Activated naive CD4-positive, alpha-beta T cell treated with Interleukin-2 at 50 U/mL for 16 hours (primary cell): ENCODE data around the gene PLA2G2D.

Source experiments
- DNase-seq: peaks from one replicate; pipeline ENCODE4 v3.0.0-alpha.2; 2020

Gene PLA2G2D

DNA sequence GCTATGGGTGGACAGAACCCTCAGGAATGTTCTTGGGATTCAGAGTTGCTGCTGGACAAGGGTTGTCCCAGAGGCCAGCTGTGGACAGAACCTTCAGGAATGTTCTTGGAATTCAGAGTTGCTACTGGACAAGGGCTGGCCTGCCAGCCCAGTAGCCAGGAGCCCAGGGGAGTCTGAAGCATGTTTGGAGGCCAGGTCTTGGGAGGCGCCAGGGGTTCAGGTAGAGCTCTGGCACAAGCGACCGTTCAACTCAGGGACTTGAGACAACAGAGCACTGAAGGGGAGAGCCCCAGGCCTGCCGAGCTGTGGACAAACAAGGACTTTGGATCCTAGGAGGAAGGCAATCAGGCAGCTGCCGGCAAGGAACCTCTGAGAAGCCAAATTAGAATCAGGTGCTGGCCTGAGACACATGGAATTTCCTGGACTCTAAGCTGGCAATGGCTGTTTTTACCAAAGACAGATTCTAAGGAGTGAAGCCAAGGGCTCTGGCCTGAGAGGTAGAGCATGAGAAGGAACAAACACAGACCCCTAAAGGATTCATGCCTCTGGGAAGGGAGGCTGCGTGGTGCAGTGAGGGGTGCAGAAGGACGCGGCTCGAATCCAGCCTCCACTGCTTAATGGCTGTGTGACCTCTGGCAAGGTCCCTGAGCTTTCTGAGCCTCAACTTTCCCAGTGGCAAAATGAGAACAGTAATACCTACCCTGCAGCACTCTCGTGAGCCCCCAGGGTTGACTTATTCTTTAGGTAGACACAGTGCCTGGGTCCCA lies 36.0 kb downstream of the PLA2G2D start:
- DNase-seq = no peak

DNA sequence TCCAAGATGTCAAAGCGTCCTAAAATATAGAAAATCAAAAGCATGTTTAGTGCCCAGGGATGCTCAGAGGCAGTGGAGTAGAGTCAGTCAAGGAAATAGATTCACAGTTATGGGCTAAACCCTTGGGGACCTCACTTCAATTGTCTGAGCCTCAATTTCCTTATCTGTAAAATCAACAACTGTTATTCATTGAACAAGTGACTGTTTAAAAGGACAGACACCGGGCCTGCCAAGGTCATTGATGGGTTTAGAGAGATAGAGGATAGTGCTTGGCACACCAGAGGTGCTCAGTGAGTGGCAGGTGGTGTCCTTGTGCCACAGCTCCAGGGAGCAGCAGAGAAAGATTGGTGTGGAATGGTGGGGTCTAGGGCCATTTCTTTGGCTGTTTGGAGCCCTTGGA lies 36.6 kb downstream of the PLA2G2D start:
- no peak for DNase-seq

DNA sequence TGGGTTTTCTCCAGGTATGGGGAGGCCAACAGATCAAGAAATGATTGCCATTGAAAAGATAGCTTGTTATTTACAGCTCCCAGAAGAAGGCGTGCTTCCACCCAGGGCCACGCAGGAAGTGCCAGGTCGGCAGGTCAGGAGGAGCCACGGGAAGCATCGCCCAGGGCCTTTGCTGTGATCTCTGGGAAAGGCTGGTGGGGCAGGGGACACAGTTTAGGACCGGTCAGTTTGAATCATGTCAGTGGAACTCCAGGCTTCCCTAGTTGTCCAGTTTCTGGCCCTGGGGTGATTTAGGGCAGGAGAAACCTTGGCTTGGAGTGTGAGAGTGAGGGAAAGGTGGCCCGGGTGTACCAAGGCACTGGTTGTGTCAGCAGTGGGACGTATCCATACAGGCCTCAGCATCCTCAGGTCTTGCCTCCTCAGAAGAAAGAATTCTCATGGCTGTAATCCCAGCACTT lies 38.0 kb downstream of the PLA2G2D start:
- no peak for DNase-seq

DNA sequence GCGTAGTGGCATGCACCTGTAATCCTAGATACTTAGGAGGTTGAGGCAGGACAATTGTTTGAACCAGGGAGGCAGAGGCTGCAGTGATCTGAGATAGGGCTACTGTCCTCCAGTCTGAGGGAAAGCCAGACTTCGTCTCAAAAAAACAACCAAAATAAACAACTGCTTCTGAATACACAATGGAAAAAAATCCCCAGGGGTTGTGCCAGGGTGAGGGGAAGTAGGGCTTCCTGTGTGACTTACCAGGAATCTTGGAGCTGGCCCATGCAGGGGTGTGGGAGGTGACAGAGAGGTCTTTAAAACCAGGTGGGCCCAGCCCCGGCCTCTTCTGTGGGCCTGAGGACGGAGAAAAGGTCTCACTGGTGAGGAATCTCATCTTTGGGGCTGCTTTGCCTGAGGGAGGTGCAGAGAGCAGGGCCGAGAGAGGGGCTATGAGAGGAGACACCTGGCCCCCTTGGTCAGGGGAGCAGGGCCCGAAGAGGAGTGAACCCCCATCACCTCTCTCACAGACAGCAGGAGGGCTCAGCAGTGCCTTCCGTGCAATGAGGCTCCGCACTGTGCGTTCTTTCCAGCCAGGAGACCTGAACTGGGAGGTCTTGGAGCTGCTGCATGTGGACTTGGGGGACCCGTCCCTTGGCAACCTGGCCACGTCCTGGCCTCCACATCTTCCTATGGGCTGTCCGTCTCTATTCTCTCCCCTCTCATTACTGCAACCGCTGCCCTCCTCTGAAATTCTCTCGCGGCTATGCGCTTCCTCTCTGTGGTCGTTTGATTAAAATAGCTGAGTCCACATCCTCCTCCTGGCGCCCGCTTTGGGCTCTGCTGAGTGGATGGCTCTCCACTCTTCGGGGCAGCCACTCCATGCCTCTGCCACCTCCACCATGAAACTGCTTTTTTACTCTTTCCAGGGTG lies 38.6 kb downstream of the PLA2G2D start:
- DNase-seq = no peak

DNA sequence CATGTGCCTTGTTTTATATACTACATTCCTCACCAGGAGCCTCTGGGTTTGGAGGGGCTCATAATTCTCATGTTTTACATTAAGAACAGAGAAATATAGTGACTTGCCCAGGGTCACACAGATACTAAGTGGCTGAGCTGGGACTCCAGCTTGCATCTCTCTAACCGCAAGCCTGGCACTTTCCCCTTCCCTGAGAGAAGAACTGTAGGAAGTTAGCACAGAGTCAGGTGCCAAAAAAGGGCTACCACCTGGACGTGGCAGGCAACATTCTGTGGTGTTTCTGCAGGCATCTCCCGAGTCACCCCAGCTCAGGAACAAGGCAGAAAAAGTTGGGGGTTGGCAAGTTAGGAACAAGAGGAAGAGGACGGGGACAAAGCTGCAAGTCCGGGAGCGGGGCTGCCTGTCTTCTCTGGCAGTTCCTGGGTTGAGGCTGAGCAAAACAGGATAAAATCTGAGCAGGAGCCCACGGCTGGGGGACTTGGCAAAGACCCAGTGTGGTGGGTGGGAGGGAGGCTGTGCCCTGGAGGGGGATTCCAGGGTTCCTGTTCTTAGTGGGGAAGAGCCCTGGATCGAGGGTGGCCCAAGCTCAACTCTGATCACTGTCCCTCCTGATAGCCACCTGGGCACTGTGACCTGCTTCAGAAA lies 39.6 kb downstream of the PLA2G2D start:
- no peak for DNase-seq

DNA sequence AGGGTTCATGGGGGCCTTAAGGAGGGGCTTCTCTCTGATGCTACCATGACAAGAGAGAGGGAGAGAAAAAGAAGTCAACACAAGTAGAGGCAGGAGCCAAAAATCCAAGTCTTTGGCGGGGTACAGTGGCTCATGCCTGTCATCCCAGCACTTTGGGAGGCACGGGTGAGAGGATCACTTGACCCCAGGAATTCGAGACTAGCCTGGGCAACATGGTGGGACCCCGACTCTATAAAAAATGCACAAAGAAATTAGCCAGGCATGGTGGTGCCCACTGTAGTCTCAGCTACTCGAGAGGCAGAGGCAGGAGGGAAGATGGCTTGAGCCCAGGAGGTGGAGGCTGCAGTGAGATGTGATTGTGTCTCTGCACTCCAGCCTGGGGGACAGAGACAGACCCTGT lies 40.6 kb downstream of the PLA2G2D start:
- no peak for DNase-seq

DNA sequence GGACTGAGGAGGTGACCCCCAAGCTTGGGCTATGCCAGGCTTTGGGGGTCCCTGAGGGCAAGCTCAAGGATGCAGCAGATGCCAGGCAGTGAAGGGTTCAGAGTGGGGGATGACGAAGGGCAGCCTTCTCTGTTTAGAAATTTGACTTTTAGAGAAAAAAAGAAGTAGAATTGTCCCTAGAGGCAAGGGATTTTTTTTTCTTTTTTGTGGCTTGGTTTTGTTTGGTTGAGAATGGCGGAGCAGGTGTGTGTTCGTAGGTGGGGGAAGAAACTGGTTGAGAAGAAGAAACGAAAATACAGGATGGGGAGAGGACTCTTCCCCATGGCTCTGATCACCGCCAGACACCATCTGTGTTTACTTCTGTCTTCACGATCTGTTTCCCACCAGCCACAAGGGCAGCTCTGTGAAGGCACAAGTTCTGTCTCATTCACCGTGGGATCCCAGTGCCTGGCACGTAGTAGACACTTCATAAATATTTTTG lies 41.1 kb downstream of the PLA2G2D start:
- no peak for DNase-seq

DNA sequence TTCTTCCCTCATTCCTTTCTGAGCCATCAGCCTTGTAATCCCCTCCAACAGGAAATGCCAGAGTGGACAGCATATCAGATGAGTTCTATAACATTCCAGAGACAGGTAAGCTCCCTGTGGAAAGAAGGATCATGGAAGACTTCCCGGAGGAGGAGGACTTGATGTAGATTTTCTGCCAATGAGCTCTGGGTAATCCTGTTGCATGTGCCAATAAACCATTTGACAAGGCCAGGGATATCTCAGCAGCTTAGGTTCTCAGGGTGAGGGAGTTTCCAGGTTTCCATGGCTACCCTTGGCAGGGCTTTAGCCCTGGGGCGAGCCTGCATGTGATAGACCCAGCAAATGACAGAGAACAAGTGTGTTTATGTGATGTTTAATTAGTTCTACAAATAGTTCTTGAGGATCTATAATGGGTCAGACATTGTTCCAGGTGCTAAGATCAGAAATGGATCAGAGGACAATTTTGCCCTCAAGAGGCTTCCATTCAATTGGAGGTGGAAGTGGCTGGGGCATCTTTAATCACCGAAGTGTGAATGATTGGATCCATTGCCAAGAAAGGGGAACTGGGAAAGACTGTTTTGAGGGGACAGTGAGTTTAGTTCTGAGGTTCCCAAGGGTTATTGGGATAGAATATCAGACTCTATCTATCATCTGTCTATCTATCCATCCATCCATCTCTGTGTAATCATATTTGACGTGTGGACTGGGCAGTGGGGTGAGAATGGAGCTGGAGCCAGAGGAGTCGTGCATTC lies 42.5 kb downstream of the PLA2G2D start:
- DNase-seq = no peak

DNA sequence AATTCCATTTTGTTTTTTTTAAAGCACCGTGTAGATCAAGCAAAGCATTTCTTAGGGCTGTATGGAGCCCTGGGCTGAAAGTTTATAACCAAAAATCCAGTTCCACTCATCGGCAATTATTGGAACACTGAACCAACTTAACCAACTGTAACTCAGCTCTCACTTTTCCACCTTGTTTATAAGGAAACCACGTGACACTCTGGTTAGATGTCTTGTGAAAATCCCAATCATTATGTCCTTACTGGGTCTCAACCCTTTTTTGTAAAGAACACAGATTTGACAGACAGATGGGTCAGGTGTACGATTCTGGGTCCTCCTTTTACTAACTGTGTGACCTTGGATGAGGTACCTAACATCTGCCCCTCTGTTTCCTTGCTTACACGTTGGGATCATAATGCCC lies 43.1 kb downstream of the PLA2G2D start:
- DNase-seq = no peak

DNA sequence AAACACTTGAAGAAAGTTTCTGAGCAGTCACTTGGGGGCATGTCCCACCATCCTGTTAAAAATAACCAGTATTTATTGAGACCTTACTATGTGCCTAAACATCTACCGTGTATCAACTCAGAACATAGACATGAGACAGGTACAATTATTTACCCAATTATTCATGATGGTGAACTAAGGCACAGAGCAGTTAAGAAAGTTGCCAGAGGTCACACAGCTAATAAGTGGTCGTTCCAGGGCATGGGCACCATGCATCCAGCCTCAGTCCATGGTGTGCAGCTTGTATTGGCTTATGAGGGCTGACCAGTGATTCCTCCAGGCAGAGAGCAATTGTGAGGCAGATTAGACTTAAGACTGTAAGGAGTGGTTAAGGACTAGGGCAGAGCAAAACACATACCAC lies 44.0 kb downstream of the PLA2G2D start:
- no peak for DNase-seq

DNA sequence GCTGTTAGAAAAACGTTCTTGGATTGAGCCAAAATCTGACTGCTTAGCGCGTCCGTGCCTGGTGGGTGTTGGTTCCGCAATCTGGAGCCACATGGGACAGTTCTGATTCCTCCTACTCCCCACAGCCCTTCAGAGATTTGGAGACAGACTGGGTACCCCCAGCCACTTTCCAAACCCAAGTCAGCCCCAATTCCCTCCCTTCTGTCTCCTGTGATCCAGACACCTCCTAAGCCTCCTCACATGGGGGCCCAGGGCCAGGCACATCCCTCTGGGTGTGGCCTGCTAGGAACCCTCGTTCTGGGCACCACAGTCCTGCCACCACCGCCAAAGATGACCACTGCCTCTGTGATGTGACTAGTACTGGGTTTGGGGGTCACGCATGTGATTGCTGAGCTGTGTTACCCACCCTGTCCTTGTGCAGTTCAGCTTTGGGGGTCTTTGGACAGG lies 44.6 kb downstream of the PLA2G2D start:
- DNase-seq = no peak

DNA sequence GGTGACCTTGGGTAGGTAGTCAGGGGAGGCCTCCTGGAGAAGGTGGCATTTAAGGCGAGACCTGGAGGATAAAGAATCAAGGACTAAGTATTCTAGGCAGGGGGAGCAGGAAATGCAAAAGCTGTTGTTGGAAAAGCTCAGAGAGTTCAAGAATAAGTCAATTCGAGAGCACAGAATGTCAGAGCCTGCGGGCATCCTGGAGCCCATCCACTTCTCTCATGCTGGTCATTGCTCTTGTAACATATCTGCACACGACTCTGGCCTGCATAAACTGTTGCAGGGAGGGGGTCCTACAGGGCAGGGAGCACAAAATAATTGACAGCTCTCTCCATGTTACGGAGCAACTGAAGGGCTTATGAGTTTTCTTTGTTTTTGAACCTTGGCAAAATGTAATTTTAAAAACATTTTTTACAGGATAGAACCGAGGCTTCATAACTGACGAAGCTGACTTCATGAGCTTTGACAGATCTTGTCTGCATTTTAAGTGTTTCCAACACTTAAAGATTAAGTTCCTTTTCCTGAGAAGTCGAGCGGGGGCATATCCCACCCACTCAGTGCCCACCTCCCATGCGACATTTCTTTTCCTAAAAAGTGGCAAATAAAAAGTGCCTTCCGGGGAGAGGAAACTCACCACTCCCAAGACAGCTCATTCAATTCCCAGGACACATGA lies 45.1 kb downstream of the PLA2G2D start:
- DNase-seq = no peak

DNA sequence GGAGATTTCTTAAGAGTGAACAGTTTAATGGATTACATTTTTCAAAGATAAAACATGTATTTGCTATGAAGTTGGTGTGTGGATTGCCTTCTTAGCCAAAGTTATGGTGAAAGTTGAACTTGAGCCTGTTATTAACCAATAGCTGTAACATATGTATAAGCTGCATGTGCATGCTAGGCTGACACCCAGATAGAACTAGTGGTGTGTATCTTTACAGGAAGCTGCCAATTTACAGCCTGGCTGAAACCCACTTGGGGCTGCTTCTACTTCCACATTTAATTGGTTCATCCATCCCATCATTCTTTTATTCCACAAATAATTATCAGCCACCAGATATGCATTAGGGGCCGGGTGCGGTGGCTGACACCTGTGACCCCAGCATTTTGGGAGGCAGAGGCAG lies 46.1 kb downstream of the PLA2G2D start:
- DNase-seq = no peak

DNA sequence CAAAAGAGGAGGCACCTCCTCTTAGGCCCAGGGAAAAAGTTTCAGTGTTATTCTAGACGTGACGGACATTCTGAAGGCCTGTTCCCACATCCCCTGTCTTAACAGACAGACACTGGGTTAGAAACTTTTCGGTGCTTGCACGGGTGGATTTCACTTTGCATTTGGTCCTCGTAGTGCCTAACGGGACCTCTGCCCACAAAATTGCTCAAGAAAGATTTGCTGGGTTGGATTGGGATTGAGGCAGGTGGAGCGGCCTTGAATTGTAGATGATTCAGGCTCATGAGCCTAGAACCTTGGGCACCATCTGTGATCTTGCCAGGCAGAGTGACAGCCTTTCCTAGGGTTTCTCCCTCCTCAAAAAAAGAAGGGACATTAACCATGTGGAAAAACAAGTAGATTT lies 46.6 kb downstream of the PLA2G2D start:
- no peak for DNase-seq

DNA sequence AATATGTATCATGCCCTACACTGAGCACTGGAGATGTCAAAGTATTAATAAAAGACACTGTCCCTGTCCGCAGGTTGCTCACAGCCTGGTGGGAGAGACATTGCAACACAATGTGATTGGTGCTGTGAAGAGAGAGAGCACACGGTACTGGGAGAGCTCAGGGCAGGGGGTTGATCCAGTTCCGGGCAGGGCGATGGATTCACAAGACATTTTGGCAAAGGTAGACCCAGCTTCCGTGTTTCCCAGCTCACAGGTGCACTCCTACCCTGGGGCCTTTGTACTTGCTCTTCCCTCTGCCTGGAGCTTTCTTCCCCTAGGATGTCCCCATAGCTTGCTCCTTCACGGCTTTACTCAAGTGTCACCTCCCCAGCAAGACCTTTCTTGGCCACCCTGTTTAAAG lies 47.9 kb downstream of the PLA2G2D start:
- DNase-seq = no peak

DNA sequence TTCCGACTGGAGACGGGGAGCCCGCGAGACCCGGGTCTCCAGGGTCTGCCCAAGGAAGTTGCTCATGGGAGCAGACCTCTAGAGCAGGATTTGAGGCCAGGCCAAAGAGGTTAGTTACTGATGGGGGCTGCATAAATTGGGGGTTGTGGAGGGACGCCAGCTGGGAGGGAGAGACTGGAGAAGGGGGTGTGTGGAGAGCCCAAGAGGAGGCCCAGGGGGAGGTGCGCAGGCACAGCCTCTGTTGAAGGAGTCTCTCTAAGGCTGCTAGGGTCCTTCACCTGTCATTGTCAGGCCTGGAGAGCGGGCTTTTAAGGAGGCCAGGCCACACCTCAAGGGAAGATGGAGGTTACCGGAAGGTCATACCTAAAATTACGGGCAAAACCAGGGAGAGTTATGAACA lies 49.0 kb downstream of the PLA2G2D start:
- no peak for DNase-seq

DNA sequence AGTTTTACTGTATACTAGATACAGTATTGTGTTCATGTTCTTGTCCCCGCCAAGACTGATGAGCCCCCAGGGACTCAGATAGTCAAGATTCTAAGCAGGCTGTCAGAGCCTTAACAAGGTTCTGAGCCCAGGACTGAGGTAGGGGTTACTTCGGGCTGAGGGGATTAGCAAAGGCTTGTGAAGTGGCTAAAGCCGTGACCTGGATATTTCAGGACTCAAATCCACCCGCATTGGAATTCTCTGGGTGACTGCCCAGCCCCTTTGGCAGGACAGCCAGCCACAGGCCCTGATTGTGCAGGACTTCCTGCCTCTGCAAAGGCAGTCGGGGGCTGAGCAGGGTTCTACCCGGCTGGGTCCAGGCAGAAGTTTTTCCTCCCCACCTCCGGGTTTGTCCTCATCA lies 49.5 kb downstream of the PLA2G2D start, which contains the start of gene PLA2G5:
TSS of gene PLA2G5 (plus strand) at position 321 of the 400 bp plus-strand sequence. CDS start 14,637 bp downstream, outside the sequence.
- no peak for DNase-seq

DNA sequence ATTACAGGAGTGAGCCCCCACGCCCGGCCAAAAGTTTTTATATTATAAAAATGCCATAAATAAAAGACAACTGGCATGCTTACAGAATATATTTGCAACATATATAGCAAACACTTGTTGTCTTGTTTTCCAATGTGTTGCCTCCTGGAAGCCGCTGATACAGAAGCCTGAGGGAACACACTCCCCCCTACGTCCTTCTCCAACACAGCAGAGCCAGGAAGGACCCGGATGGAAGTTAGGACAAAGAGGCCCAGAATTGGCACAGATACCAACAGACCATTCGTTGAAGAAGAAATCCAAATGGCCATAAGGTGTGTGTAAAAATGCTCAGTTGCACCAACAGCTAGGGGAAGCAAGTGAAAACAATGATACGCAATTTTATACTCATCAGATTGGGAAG lies 50.6 kb downstream of the PLA2G2D start:
- no peak for DNase-seq

DNA sequence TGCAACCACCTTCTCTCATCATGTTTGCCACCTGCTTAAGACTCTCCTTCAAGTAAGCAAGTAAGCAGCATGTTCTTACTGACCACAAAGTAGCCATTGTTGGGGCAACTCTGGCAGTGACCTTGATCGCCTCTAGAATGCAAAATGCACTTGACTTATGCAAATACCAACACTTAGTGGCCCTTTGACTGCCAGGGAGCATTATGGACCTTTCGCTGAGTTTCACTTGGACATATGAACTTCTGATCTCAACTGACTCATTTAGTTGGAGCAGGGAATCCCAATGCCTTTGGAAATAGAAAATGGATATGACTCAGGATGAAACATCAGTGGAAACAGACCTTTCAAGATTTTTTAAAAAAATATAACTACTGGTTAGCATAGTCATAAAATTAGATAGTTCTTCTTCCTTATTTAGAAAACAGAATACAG lies 55.5 kb downstream of the PLA2G2D start:
- DNase-seq = no peak
